CD4-positive, CD25-positive, alpha-beta regulatory T cell (primary cell): ENCODE results near the gene ATG9A. TPM values are rescaled to one million over a fixed set of nuclear protein-coding genes. Genes with fewer than 3 reads are reported as not detected.

Experiments used
- ATAC-seq, 2 donors: fragments of 150-1000 bp; cut with Tn5 transposase; one replicate each; pipeline ENCODE4 v1.10.0; 2021; ENCODE audit warnings: low read depth in 2 of 2, moderate number of reproducible peaks in 2 of 2, moderate library complexity in 1 of 2
- DNase-seq, 3 donors: peaks; one replicate each; pipeline versions ENCODE4 v3.0.0 to v3.0.0-alpha.2; 2012 to 2022; ENCODE audit warnings: mixed read lengths in 1 of 3
- H3K27ac ChIP-seq: one replicate; pipeline ENCODE4 v1.7.0; 2013; ENCODE audit warnings: mild to moderate bottlenecking, low read length; ENCODE audit not compliant: insufficient read depth, poor library complexity, severe bottlenecking
- H3K27me3 ChIP-seq: one replicate; pipeline ENCODE4 v1.7.0; 2013; ENCODE audit warnings: low read length; ENCODE audit not compliant: control insufficient read depth, insufficient read depth
- H3K36me3 ChIP-seq: one replicate; pipeline ENCODE4 v1.7.0; 2013; ENCODE audit warnings: mild to moderate bottlenecking, low read length, moderate library complexity; ENCODE audit not compliant: control insufficient read depth, insufficient read depth
- H3K4me1 ChIP-seq: 2 replicates; pipeline ENCODE4 v1.7.0; 2013; ENCODE audit warnings: mild to moderate bottlenecking, low read length; ENCODE audit not compliant: insufficient read depth, control insufficient read depth, poor library complexity, severe bottlenecking
- H3K4me3 ChIP-seq: one replicate; pipeline ENCODE4 v1.7.0; 2013; ENCODE audit warnings: low read depth, mild to moderate bottlenecking, low read length, moderate library complexity
- H3K9me3 ChIP-seq, 2 experiments: 1 replicate in 1 of 2; 2 replicates in 1 of 2; pipeline ENCODE4 v1.7.0; 2013; ENCODE audit warnings: low read length in 2 of 2, mild to moderate bottlenecking in 1 of 2, moderate library complexity in 1 of 2; ENCODE audit not compliant: control insufficient read depth in 2 of 2
- H3K27ac Mint-ChIP-seq, 3 donors: one replicate each; pipeline ENCODE4 v1.8.0; 2020 to 2022; ENCODE audit warnings: mild to moderate bottlenecking in 3 of 3, mixed read lengths in 3 of 3, moderate library complexity in 2 of 3
- H3K27me3 Mint-ChIP-seq: one replicate; pipeline ENCODE4 v1.8.0; 2022; ENCODE audit warnings: mild to moderate bottlenecking, mixed read lengths
- H3K36me3 Mint-ChIP-seq: one replicate; pipeline ENCODE4 v1.8.0; 2020; ENCODE audit warnings: mixed read lengths
- H3K4me1 Mint-ChIP-seq, 4 donors: one replicate each; pipeline ENCODE4 v1.8.0; 2020 to 2022; ENCODE audit warnings: mixed read lengths in 4 of 4, mild to moderate bottlenecking in 1 of 4
- H3K4me3 Mint-ChIP-seq, 4 donors: one replicate each; pipeline ENCODE4 v1.8.0; 2020 to 2022; ENCODE audit warnings: mild to moderate bottlenecking in 4 of 4, mixed read lengths in 4 of 4, moderate library complexity in 3 of 4
- H3K9me3 Mint-ChIP-seq, 7 donors: one replicate each; pipeline ENCODE4 v1.8.0; 2020 to 2022; ENCODE audit warnings: mixed read lengths in 7 of 7, mild to moderate bottlenecking in 3 of 7, moderate library complexity in 2 of 7
- polyA plus RNA-seq, 4 donors: library from polyadenylated mRNA; unstranded; fragments of 300-500 nt; fragmentation: Illumina TruSeq; gene quantifications; one replicate each; pipeline ENCODE4 v1.2.3, GENCODE V29; 2021
- total RNA-seq: library from RNA; stranded (reverse); gene quantifications from one replicate; pipeline ENCODE4 v1.2.3, GENCODE V29; 2022

ATG9A gene
- total and polyA plus RNA-seq, 5 donors from 2014 or later = 18.7 to 68.0 (median 19.1) TPM

- Mint-ChIP-seq H3K27me3 (no peaks in the 10 kb centered on the region), H3K27ac (peak overlapping the region in 2 of 3 donors; percentile 84 to 86), H3K9me3 (peaks cover 0 to 2% (median 0%) of the 10 kb centered on the region in 7 donors), H3K36me3 (peaks cover 10% of the 10 kb centered on the region), H3K4me3 (peak overlapping the region; percentile 86 to 92 (median 88)), H3K4me1 (peaks cover 10 to 24% (median 14%) of the 10 kb centered on the region in 4 donors)
- ATAC-seq (peak; percentile 14 to 23), DNase-seq (no peak)
- H3K27ac ChIP-seq = peak overlapping the region; percentile 50
- peaks cover 25% of the 10 kb centered on the region for H3K36me3 ChIP-seq
- peak overlapping the region; percentile 66 for H3K4me3 ChIP-seq
- no peaks in the 10 kb centered on the region for H3K27me3 ChIP-seq
- H3K9me3 ChIP-seq = no peaks in the 10 kb centered on the region
- H3K4me1 ChIP-seq = peaks cover 23% of the 10 kb centered on the region
Measured at GRCh38 chr2:219218217-219218731, 11.2 kb downstream of the ATG9A start.

GRCh38 chr2:219216535-219216915, 12.9 kb downstream of the ATG9A start:
- peak overlapping the region in 2 of 4 donors; percentile 53 to 58 for H3K4me3 Mint-ChIP-seq
- peaks cover 25% of the 10 kb centered on the region for H3K4me1 ChIP-seq
- peaks cover 7% of the 10 kb centered on the region for H3K36me3 Mint-ChIP-seq
- peaks cover 9 to 25% (median 15%) of the 10 kb centered on the region in 4 donors for H3K4me1 Mint-ChIP-seq
- no peaks in the 10 kb centered on the region for H3K27me3 Mint-ChIP-seq
- H3K36me3 ChIP-seq = peaks cover 10% of the 10 kb centered on the region
- H3K27me3 ChIP-seq = no peaks in the 10 kb centered on the region
- H3K4me3 ChIP-seq = no peak overlapping the region
- H3K9me3 Mint-ChIP-seq = peaks cover 0 to 2% (median 0%) of the 10 kb centered on the region in 7 donors
- ATAC-seq (no peak), DNase-seq (no peak)
- no peak overlapping the region for H3K27ac ChIP-seq
- peak overlapping the region in 1 of 3 donors; percentile 60 for H3K27ac Mint-ChIP-seq
- H3K9me3 ChIP-seq = no peaks in the 10 kb centered on the region

- Histone ChIP-seq H3K27me3 (no peaks in the 10 kb centered on the region), H3K36me3 (peaks cover 5% of the 10 kb centered on the region), H3K4me1 (peaks cover 29% of the 10 kb centered on the region), H3K27ac (no peak overlapping the region), H3K9me3 (no peaks in the 10 kb centered on the region), H3K4me3 (no peak overlapping the region)
- Mint-ChIP-seq H3K4me3 (peak overlapping the region in 1 of 4 donors; percentile 53), H3K4me1 (peaks cover 6 to 29% (median 15%) of the 10 kb centered on the region in 4 donors), H3K27me3 (no peaks in the 10 kb centered on the region), H3K9me3 (peaks cover 0 to 2% (median 0%) of the 10 kb centered on the region in 7 donors), H3K36me3 (peaks cover 4% of the 10 kb centered on the region), H3K27ac (no peak overlapping the region)
- DNase-seq = no peak
- no peak for ATAC-seq
Measured at GRCh38 chr2:219215871-219216534, 13.4 kb downstream of the ATG9A start.

- H3K4me1 Mint-ChIP-seq = peaks cover 6 to 37% (median 16%) of the 10 kb centered on the region in 4 donors
- Histone ChIP-seq H3K36me3 (no peaks in the 10 kb centered on the region), H3K9me3 (no peaks in the 10 kb centered on the region), H3K4me1 (peaks cover 33% of the 10 kb centered on the region), H3K27me3 (no peaks in the 10 kb centered on the region), H3K4me3 (no peak overlapping the region), H3K27ac (no peak overlapping the region)
- H3K9me3 Mint-ChIP-seq = peaks cover 0 to 2% (median 0%) of the 10 kb centered on the region in 7 donors
- H3K36me3 Mint-ChIP-seq = peaks cover 4% of the 10 kb centered on the region
- H3K4me3 Mint-ChIP-seq = peak overlapping the region in 1 of 4 donors; percentile 10
- no peak overlapping the region for H3K27ac Mint-ChIP-seq
- no peak for ATAC-seq
- no peak for DNase-seq
- no peaks in the 10 kb centered on the region for H3K27me3 Mint-ChIP-seq
Measured at GRCh38 chr2:219214786-219215185, 14.7 kb downstream of the ATG9A start.

- H3K27me3 ChIP-seq = no peaks in the 10 kb centered on the region
- H3K4me3 ChIP-seq = no peak overlapping the region
- H3K4me3 Mint-ChIP-seq = no peak overlapping the region
- peaks cover 29% of the 10 kb centered on the region for H3K4me1 ChIP-seq
- H3K9me3 Mint-ChIP-seq = peaks cover 0 to 2% (median 0%) of the 10 kb centered on the region in 7 donors
- DNase-seq (no peak), ATAC-seq (no peak)
- H3K36me3 Mint-ChIP-seq = peaks cover 4% of the 10 kb centered on the region
- no peak overlapping the region for H3K27ac ChIP-seq
- no peaks in the 10 kb centered on the region for H3K27me3 Mint-ChIP-seq
- peaks cover 4% of the 10 kb centered on the region for H3K36me3 ChIP-seq
- peaks cover 6 to 38% (median 16%) of the 10 kb centered on the region in 4 donors for H3K4me1 Mint-ChIP-seq
- peak overlapping the region in 1 of 3 donors; percentile 69 for H3K27ac Mint-ChIP-seq
- no peaks in the 10 kb centered on the region for H3K9me3 ChIP-seq
Measured at GRCh38 chr2:219214141-219214540, 15.3 kb downstream of the ATG9A start.

GRCh38 chr2:219213486-219214071, 15.9 kb downstream of the ATG9A start:
- no peak for ATAC-seq
- no peak for DNase-seq
- Histone ChIP-seq H3K9me3 (no peaks in the 10 kb centered on the region), H3K27me3 (no peaks in the 10 kb centered on the region), H3K4me1 (peaks cover 23% of the 10 kb centered on the region), H3K27ac (no peak overlapping the region), H3K4me3 (no peak overlapping the region), H3K36me3 (peaks cover 8% of the 10 kb centered on the region)
- no peaks in the 10 kb centered on the region for H3K27me3 Mint-ChIP-seq
- peaks cover 0 to 2% (median 0%) of the 10 kb centered on the region in 7 donors for H3K9me3 Mint-ChIP-seq
- H3K4me3 Mint-ChIP-seq = no peak overlapping the region
- H3K27ac Mint-ChIP-seq = peak overlapping the region in 1 of 3 donors; percentile 69
- peaks cover 4% of the 10 kb centered on the region for H3K36me3 Mint-ChIP-seq
- H3K4me1 Mint-ChIP-seq = peaks cover 6 to 34% (median 16%) of the 10 kb centered on the region in 4 donors

GRCh38 chr2:219213026-219213415, 16.4 kb downstream of the ATG9A start:
- no peak overlapping the region for H3K27ac Mint-ChIP-seq
- no peak for DNase-seq
- H3K4me3 Mint-ChIP-seq = no peak overlapping the region
- peaks cover 4% of the 10 kb centered on the region for H3K36me3 Mint-ChIP-seq
- H3K9me3 Mint-ChIP-seq = peaks cover 0 to 2% (median 0%) of the 10 kb centered on the region in 7 donors
- H3K4me1 Mint-ChIP-seq = peaks cover 6 to 38% (median 18%) of the 10 kb centered on the region in 4 donors
- H3K27me3 Mint-ChIP-seq = no peaks in the 10 kb centered on the region
- H3K9me3 ChIP-seq = no peaks in the 10 kb centered on the region
- peaks cover 14% of the 10 kb centered on the region for H3K36me3 ChIP-seq
- ATAC-seq = no peak
- H3K27ac ChIP-seq = no peak overlapping the region
- H3K4me3 ChIP-seq = no peak overlapping the region
- H3K4me1 ChIP-seq = peaks cover 18% of the 10 kb centered on the region
- no peaks in the 10 kb centered on the region for H3K27me3 ChIP-seq
